Adipocyte (in vitro differentiated cells): Measurements from ENCODE around the gene SLC6A19.

Experiments
- DNase-seq: peaks from one replicate; pipeline ENCODE4 v3.0.0-alpha.2; 2015; ENCODE audit warnings: low read depth
- H3K27me3 ChIP-seq: replicated peaks from 2 replicates; pipeline ENCODE4 v1.7.0; 2013; ENCODE audit warnings: mild to moderate bottlenecking, low read length, moderate library complexity; ENCODE audit not compliant: control insufficient read depth, insufficient read depth
- H3K36me3 ChIP-seq: 2 replicates; pipeline ENCODE4 v1.7.0; 2013; ENCODE audit warnings: low read length, mild to moderate bottlenecking, moderate library complexity; ENCODE audit not compliant: control insufficient read depth, insufficient read depth, severe bottlenecking
- H3K4me1 ChIP-seq: 2 replicates; pipeline ENCODE4 v1.7.0; 2013; ENCODE audit warnings: mild to moderate bottlenecking, low read length, moderate library complexity; ENCODE audit not compliant: control insufficient read depth, insufficient read depth
- H3K4me3 ChIP-seq: 2 replicates; pipeline ENCODE4 v1.7.0; 2013; ENCODE audit warnings: mild to moderate bottlenecking, low read length, moderate library complexity
- H3K9ac ChIP-seq: 2 replicates; pipeline ENCODE4 v1.7.0; 2013; ENCODE audit warnings: mild to moderate bottlenecking, low read length, moderate library complexity
- H3K9me3 ChIP-seq: 2 replicates; pipeline ENCODE4 v1.7.0; 2013; ENCODE audit warnings: mild to moderate bottlenecking, low read length, moderate library complexity; ENCODE audit not compliant: control insufficient read depth

Gene SLC6A19

GRCh38 chr5:1159774-1160406 is 41.5 kb upstream of the SLC6A19 start:
- Histone ChIP-seq H3K4me3 (no peak overlapping the region), H3K4me1 (no peaks in the 10 kb centered on the region), H3K36me3 (no peaks in the 10 kb centered on the region), H3K27me3 (peaks cover 43% of the 10 kb centered on the region), H3K9ac (no peak overlapping the region), H3K9me3 (peaks cover 7% of the 10 kb centered on the region)
- DNase-seq = no peak

- H3K4me3 ChIP-seq = no peak overlapping the region
- H3K9ac ChIP-seq = no peak overlapping the region
- peaks cover 7% of the 10 kb centered on the region for H3K9me3 ChIP-seq
- no peaks in the 10 kb centered on the region for H3K36me3 ChIP-seq
- peaks cover 49% of the 10 kb centered on the region for H3K27me3 ChIP-seq
- no peak for DNase-seq
- no peaks in the 10 kb centered on the region for H3K4me1 ChIP-seq
These were observed 40.1 kb upstream of the SLC6A19 start for GRCh38 chr5:1161108-1161832.

GRCh38 chr5:1161833-1162229 is 39.6 kb upstream of the SLC6A19 start:
- H3K27me3 ChIP-seq = peaks cover 48% of the 10 kb centered on the region
- no peaks in the 10 kb centered on the region for H3K36me3 ChIP-seq
- H3K9ac ChIP-seq = no peak overlapping the region
- H3K4me3 ChIP-seq = no peak overlapping the region
- peaks cover 1% of the 10 kb centered on the region for H3K9me3 ChIP-seq
- DNase-seq = no peak
- H3K4me1 ChIP-seq = no peaks in the 10 kb centered on the region

- no peak for DNase-seq
- Histone ChIP-seq H3K27me3 (peaks cover 47% of the 10 kb centered on the region), H3K9me3 (no peaks in the 10 kb centered on the region), H3K36me3 (no peaks in the 10 kb centered on the region), H3K9ac (no peak overlapping the region), H3K4me3 (no peak overlapping the region), H3K4me1 (no peaks in the 10 kb centered on the region)
These were observed 39.1 kb upstream of the SLC6A19 start for GRCh38 chr5:1162276-1162675.

GRCh38 chr5:1162751-1163150 is 38.6 kb upstream of the SLC6A19 start:
- no peak for DNase-seq
- H3K4me3 ChIP-seq = no peak overlapping the region
- H3K36me3 ChIP-seq = no peaks in the 10 kb centered on the region
- no peaks in the 10 kb centered on the region for H3K4me1 ChIP-seq
- peaks cover 52% of the 10 kb centered on the region for H3K27me3 ChIP-seq
- no peaks in the 10 kb centered on the region for H3K9me3 ChIP-seq
- H3K9ac ChIP-seq = no peak overlapping the region

GRCh38 chr5:1163366-1163765 is 38.0 kb upstream of the SLC6A19 start:
- H3K9me3 ChIP-seq = no peaks in the 10 kb centered on the region
- DNase-seq = no peak
- peaks cover 53% of the 10 kb centered on the region for H3K27me3 ChIP-seq
- H3K4me3 ChIP-seq = no peak overlapping the region
- H3K4me1 ChIP-seq = peaks cover 3% of the 10 kb centered on the region
- H3K36me3 ChIP-seq = no peaks in the 10 kb centered on the region
- H3K9ac ChIP-seq = no peak overlapping the region

GRCh38 chr5:1163879-1164278 is 37.5 kb upstream of the SLC6A19 start:
- Histone ChIP-seq H3K4me3 (no peak overlapping the region), H3K36me3 (no peaks in the 10 kb centered on the region), H3K4me1 (peaks cover 3% of the 10 kb centered on the region), H3K9me3 (no peaks in the 10 kb centered on the region), H3K27me3 (peaks cover 53% of the 10 kb centered on the region), H3K9ac (no peak overlapping the region)
- DNase-seq = no peak

GRCh38 chr5:1164696-1165630 is 36.4 kb upstream of the SLC6A19 start:
- Histone ChIP-seq H3K4me1 (peaks cover 3% of the 10 kb centered on the region), H3K36me3 (no peaks in the 10 kb centered on the region), H3K9ac (no peak overlapping the region), H3K4me3 (no peak overlapping the region), H3K9me3 (no peaks in the 10 kb centered on the region), H3K27me3 (peaks cover 49% of the 10 kb centered on the region)
- DNase-seq = no peak

GRCh38 chr5:1165864-1166263 is 35.5 kb upstream of the SLC6A19 start:
- H3K4me3 ChIP-seq = no peak overlapping the region

GRCh38 chr5:1166370-1166769 is 35.0 kb upstream of the SLC6A19 start:
- H3K36me3 ChIP-seq = no peaks in the 10 kb centered on the region
- H3K4me3 ChIP-seq = no peak overlapping the region
- peaks cover 41% of the 10 kb centered on the region for H3K27me3 ChIP-seq
- H3K9ac ChIP-seq = no peak overlapping the region
- no peak for DNase-seq
- H3K9me3 ChIP-seq = no peaks in the 10 kb centered on the region
- peaks cover 3% of the 10 kb centered on the region for H3K4me1 ChIP-seq

More at GRCh38 chr5:1165864-1166263, 35.5 kb upstream of the SLC6A19 start:
- Histone ChIP-seq H3K9ac (no peak overlapping the region), H3K4me1 (peaks cover 3% of the 10 kb centered on the region), H3K27me3 (peaks cover 46% of the 10 kb centered on the region), H3K9me3 (no peaks in the 10 kb centered on the region), H3K36me3 (no peaks in the 10 kb centered on the region)
- no peak for DNase-seq

- Histone ChIP-seq H3K27me3 (peaks cover 35% of the 10 kb centered on the region), H3K9ac (no peak overlapping the region), H3K4me3 (no peak overlapping the region), H3K36me3 (no peaks in the 10 kb centered on the region), H3K4me1 (peaks cover 3% of the 10 kb centered on the region), H3K9me3 (no peaks in the 10 kb centered on the region)
- no peak for DNase-seq
These were observed 34.1 kb upstream of the SLC6A19 start for GRCh38 chr5:1167361-1167727.
